Astrocyte (in vitro differentiated cells and primary cell): ENCODE data around the gene OPCML. TPM values are rescaled to one million over a fixed set of nuclear protein-coding genes. Genes with fewer than 3 reads are reported as not detected.

Source experiments
- DNase-seq: peaks from one replicate; pipeline ENCODE4 v3.0.0-alpha.2; 2010; ENCODE audit warnings: low read depth
- FAIRE-seq: peaks from 2 replicates; lab custom pipeline; 2011; peaks lifted over from hg19 to GRCh38; lab: Jason Lieb, UNC
- H2AFZ ChIP-seq: 2 replicates; pipeline ENCODE4 v1.6.0; 2012; ENCODE audit warnings: low read depth, low read length, inconsistent platforms
- H3K27ac ChIP-seq: 2 replicates; pipeline ENCODE4 v1.5.1; 2011; ENCODE audit warnings: low read depth, low read length, inconsistent platforms
- H3K27me3 ChIP-seq: 2 replicates; pipeline ENCODE4 v1.6.0; 2011; ENCODE audit warnings: low read length, inconsistent platforms; ENCODE audit not compliant: insufficient read depth
- H3K36me3 ChIP-seq: 2 replicates; pipeline ENCODE4 v1.5.1; 2011; ENCODE audit warnings: low read length, inconsistent platforms; ENCODE audit not compliant: insufficient read depth
- H3K4me1 ChIP-seq: 2 replicates; pipeline ENCODE4 v1.5.1; 2011; ENCODE audit warnings: low read length, inconsistent platforms; ENCODE audit not compliant: insufficient read depth
- H3K4me2 ChIP-seq: 2 replicates; pipeline ENCODE4 v1.6.0; 2012; ENCODE audit warnings: low read length, inconsistent platforms
- H3K4me3 ChIP-seq: 2 replicates; pipeline ENCODE4 v1.5.1; 2011; ENCODE audit warnings: low read depth, mild to moderate bottlenecking, low read length, inconsistent platforms; ENCODE audit not compliant: insufficient read depth
- H3K79me2 ChIP-seq: 2 replicates; pipeline ENCODE4 v1.6.0; 2012; ENCODE audit warnings: mild to moderate bottlenecking, low read length, inconsistent platforms; ENCODE audit not compliant: insufficient read depth
- H3K9ac ChIP-seq: 2 replicates; pipeline ENCODE4 v1.6.0; 2012; ENCODE audit warnings: mild to moderate bottlenecking, low read length, inconsistent platforms
- H3K9me3 ChIP-seq: 2 replicates; pipeline ENCODE4 v1.5.1; 2012; ENCODE audit warnings: low read depth, mild to moderate bottlenecking, low read length, inconsistent platforms; ENCODE audit not compliant: insufficient read depth
- H4K20me1 ChIP-seq: 2 replicates; pipeline ENCODE4 v1.6.0; 2012; ENCODE audit warnings: low read length, inconsistent platforms; ENCODE audit not compliant: insufficient read depth
- H3K27ac Mint-ChIP-seq: one replicate; pipeline ENCODE4 v1.8.0; 2021; ENCODE audit warnings: mild to moderate bottlenecking, mixed read lengths; ENCODE audit not compliant: unreplicated experiment
- H3K27me3 Mint-ChIP-seq: one replicate; pipeline ENCODE4 v1.8.0; 2021; ENCODE audit warnings: low read depth, mixed read lengths; ENCODE audit not compliant: unreplicated experiment
- H3K36me3 Mint-ChIP-seq: one replicate; pipeline ENCODE4 v1.8.0; 2021; ENCODE audit warnings: low read depth, mixed read lengths; ENCODE audit not compliant: unreplicated experiment
- H3K4me1 Mint-ChIP-seq: one replicate; pipeline ENCODE4 v1.8.0; 2021; ENCODE audit warnings: low read depth, mixed read lengths; ENCODE audit not compliant: unreplicated experiment
- H3K4me3 Mint-ChIP-seq: one replicate; pipeline ENCODE4 v1.8.0; 2021; ENCODE audit warnings: mild to moderate bottlenecking, moderate library complexity, mixed read lengths; ENCODE audit not compliant: unreplicated experiment
- H3K9me3 Mint-ChIP-seq: one replicate; pipeline ENCODE4 v1.8.0; 2021; ENCODE audit warnings: mild to moderate bottlenecking, mixed read lengths; ENCODE audit not compliant: unreplicated experiment
- EZH2 ChIP-seq: IDR thresholded peaks from 2 replicates; pipeline ENCODE4 v1.6.1; 2012; ENCODE audit warnings: mild to moderate bottlenecking, low read length, inconsistent platforms; ENCODE audit not compliant: insufficient read depth
- total RNA-seq: library from RNA; stranded (reverse); gene quantifications from 2 replicates; pipeline ENCODE4 v1.2.1, GENCODE V29; 2021
- TF ChIP-seq, protein P1 (sequence below): IDR thresholded peaks from 2 replicates; pipeline ENCODE4 v1.5.1; 2011; ENCODE audit warnings: low read depth, mild to moderate bottlenecking, inconsistent platforms, low read length, moderate library complexity; ENCODE audit not compliant: insufficient read depth

OPCML gene
- total RNA-seq, 1 donor from 2014 or later = 7.9 TPM

DNA sequence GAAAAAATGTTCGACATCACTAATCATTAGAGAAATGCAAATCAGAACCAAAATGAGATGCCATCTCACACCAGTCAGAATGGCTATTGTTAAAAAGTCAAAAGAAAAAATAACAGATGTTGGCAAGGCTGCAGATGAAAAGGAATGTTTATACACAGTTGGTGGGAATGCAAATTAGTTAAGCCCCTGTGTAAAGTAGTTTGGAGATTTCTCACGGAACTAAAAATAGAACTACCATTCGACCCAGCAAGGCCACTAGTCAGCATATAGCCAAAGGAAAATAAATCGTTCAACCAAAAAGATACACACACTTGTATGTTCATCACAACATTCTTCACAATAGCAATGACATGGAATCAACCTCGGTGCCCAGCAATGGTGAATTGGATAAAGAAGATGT, 503.2 kb downstream of the OPCML start:
- Histone ChIP-seq H3K27ac (no peak overlapping the region), H2AFZ (no peak overlapping the region), H4K20me1 (no peaks in the 10 kb centered on the region), H3K9me3 (no peaks in the 10 kb centered on the region), H3K9ac (no peak overlapping the region), H3K4me3 (no peak overlapping the region), H3K4me1 (no peaks in the 10 kb centered on the region), H3K36me3 (no peaks in the 10 kb centered on the region), H3K79me2 (no peaks in the 10 kb centered on the region), H3K27me3 (peaks cover 10% of the 10 kb centered on the region), H3K4me2 (no peak overlapping the region)
- no peaks in the 10 kb centered on the region for H3K36me3 Mint-ChIP-seq
- H3K4me3 Mint-ChIP-seq = no peak overlapping the region
- H3K27ac Mint-ChIP-seq = no peak overlapping the region
- TF ChIP-seq, protein P1, sequence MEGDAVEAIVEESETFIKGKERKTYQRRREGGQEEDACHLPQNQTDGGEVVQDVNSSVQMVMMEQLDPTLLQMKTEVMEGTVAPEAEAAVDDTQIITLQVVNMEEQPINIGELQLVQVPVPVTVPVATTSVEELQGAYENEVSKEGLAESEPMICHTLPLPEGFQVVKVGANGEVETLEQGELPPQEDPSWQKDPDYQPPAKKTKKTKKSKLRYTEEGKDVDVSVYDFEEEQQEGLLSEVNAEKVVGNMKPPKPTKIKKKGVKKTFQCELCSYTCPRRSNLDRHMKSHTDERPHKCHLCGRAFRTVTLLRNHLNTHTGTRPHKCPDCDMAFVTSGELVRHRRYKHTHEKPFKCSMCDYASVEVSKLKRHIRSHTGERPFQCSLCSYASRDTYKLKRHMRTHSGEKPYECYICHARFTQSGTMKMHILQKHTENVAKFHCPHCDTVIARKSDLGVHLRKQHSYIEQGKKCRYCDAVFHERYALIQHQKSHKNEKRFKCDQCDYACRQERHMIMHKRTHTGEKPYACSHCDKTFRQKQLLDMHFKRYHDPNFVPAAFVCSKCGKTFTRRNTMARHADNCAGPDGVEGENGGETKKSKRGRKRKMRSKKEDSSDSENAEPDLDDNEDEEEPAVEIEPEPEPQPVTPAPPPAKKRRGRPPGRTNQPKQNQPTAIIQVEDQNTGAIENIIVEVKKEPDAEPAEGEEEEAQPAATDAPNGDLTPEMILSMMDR = no peak
- TF ChIP-seq EZH2 = no peak
- peak; percentile 4 for DNase-seq
- H3K9me3 Mint-ChIP-seq = no peaks in the 10 kb centered on the region
- no peak for FAIRE-seq
- no peaks in the 10 kb centered on the region for H3K4me1 Mint-ChIP-seq
- H3K27me3 Mint-ChIP-seq = peaks cover 17% of the 10 kb centered on the region

DNA sequence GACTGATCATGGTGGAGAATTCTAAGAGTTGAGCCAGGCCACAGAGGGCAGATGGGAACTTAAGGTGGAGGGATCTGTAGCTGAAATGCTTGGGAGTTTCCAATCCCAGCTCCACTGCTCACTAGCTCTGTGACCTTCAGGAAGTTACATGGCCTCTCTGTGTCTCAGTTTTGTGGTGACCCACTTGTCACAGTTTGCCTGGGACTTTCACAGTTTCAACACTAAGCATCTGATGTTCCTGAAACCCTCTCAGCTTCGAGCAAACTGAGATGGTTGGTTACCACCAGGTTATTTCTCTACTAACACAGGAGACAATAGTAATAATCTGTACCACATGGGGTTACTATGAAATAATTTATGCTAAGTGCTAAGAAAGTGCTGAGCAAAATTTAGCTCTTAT, 505.3 kb downstream of the OPCML start:
- Mint-ChIP-seq H3K36me3 (no peaks in the 10 kb centered on the region), H3K9me3 (no peaks in the 10 kb centered on the region), H3K4me1 (no peaks in the 10 kb centered on the region), H3K27me3 (peaks cover 14% of the 10 kb centered on the region), H3K27ac (no peak overlapping the region), H3K4me3 (no peak overlapping the region)
- Histone ChIP-seq H3K79me2 (no peaks in the 10 kb centered on the region), H3K9ac (no peak overlapping the region), H3K4me1 (no peaks in the 10 kb centered on the region), H2AFZ (no peak overlapping the region), H4K20me1 (no peaks in the 10 kb centered on the region), H3K4me2 (no peak overlapping the region), H3K27me3 (peaks cover 16% of the 10 kb centered on the region), H3K36me3 (no peaks in the 10 kb centered on the region), H3K9me3 (no peaks in the 10 kb centered on the region), H3K4me3 (no peak overlapping the region), H3K27ac (no peak overlapping the region)
- FAIRE-seq (no peak), DNase-seq (no peak)
- no peak for TF ChIP-seq EZH2
- TF ChIP-seq, protein P1 = no peak

DNA sequence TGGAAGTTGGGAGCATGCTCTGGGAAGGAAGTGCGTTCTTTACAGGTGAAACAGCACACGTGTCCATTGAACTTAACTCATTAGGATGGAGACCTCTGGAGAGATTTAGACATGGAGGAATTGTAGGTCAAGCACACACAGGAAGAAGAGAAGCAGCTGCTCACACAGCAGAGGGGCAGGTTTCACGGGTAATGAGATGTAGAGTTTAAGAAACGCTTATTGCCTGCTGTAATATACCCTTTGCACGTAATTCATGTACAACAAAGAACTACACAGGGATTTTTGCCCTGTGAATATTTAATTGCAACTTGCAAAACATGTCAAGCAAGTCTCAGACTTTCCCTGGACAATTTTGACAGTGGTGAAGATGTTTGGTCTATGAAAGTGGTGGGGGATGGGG, 508.0 kb downstream of the OPCML start:
- no peaks in the 10 kb centered on the region for H3K4me1 Mint-ChIP-seq
- no peaks in the 10 kb centered on the region for H3K9me3 ChIP-seq

More for the DNA sequence above, 508.0 kb downstream of the OPCML start:
- Histone ChIP-seq H3K4me1 (no peaks in the 10 kb centered on the region), H3K36me3 (no peaks in the 10 kb centered on the region), H3K4me3 (no peak overlapping the region), H3K27me3 (peaks cover 19% of the 10 kb centered on the region), H4K20me1 (no peaks in the 10 kb centered on the region), H3K79me2 (no peaks in the 10 kb centered on the region), H3K27ac (no peak overlapping the region), H3K9ac (no peak overlapping the region), H3K4me2 (no peak overlapping the region), H2AFZ (no peak overlapping the region)
- TF ChIP-seq EZH2 = no peak
- TF ChIP-seq, protein P1 = no peak
- no peak overlapping the region for H3K27ac Mint-ChIP-seq
- DNase-seq = no peak
- no peak for FAIRE-seq
- H3K9me3 Mint-ChIP-seq = no peaks in the 10 kb centered on the region
- no peaks in the 10 kb centered on the region for H3K36me3 Mint-ChIP-seq
- peaks cover 28% of the 10 kb centered on the region for H3K27me3 Mint-ChIP-seq
- H3K4me3 Mint-ChIP-seq = no peak overlapping the region
